H1 (cell line): ENCODE data around the gene GREB1. TPM values are rescaled to one million over a fixed set of nuclear protein-coding genes. Genes with fewer than 3 reads are reported as not detected.

Source experiments
- CTCF ChIA-PET: fragments of 300-600 bp; sonication (Branson Sonifier 250); formaldehyde crosslinking; loops from one replicate; lab custom pipeline; 2021; ENCODE audit not compliant: partially characterized antibody; lab: Charles Lee
- POLR2A ChIA-PET: fragments of 300-600 bp; sonication (Branson Sonifier 250); formaldehyde crosslinking; loops from one replicate; lab custom pipeline; 2021; ENCODE audit warnings: inconsistent platforms; ENCODE audit not compliant: partially characterized antibody; lab: Charles Lee
- DNase-seq, 2 experiments: peaks; one replicate each; pipeline versions ENCODE4 v3.0.0 to v3.0.0-alpha.2; 2010 to 2022; ENCODE audit warnings: low spot score in 2 of 2, low read depth in 1 of 2, mixed read lengths in 1 of 2
- FAIRE-seq: peaks from 2 replicates; lab custom pipeline; 2011; peaks lifted over from hg19 to GRCh38; lab: Jason Lieb, UNC
- H2AFZ ChIP-seq: 2 replicates; pipeline ENCODE4 v1.8.1; 2012; ENCODE audit warnings: low read length, inconsistent platforms
- H2AK5ac ChIP-seq: 2 replicates; pipeline ENCODE4 v1.6.1; 2013; ENCODE audit warnings: low read depth, low read length
- H2BK120ac ChIP-seq: replicated peaks from 2 replicates; pipeline ENCODE3; 2013; ENCODE audit warnings: low read depth, low read length, inconsistent platforms
- H2BK12ac ChIP-seq: 2 replicates; pipeline ENCODE4 v1.6.1; 2013; ENCODE audit warnings: low read depth, low read length
- H2BK15ac ChIP-seq: 2 replicates; pipeline ENCODE4 v1.6.1; 2013; ENCODE audit warnings: low read length
- H2BK20ac ChIP-seq: 2 replicates; pipeline ENCODE4 v1.6.1; 2013; ENCODE audit warnings: low read length
- H2BK5ac ChIP-seq: 2 replicates; pipeline ENCODE4 v1.6.1; 2013; ENCODE audit warnings: low read depth, low read length
- H3K14ac ChIP-seq: 2 replicates; pipeline ENCODE4 v1.6.1; 2013; ENCODE audit warnings: inconsistent platforms; ENCODE audit not compliant: insufficient read length
- H3K18ac ChIP-seq: 2 replicates; pipeline ENCODE4 v1.6.1; 2013; ENCODE audit warnings: low read length; ENCODE audit errors: extremely low read depth
- H3K23ac ChIP-seq: 2 replicates; pipeline ENCODE4 v1.6.1; 2013; ENCODE audit warnings: inconsistent platforms; ENCODE audit not compliant: insufficient read length
- H3K23me2 ChIP-seq: 2 replicates; pipeline ENCODE4 v1.6.1; 2013; ENCODE audit warnings: low read depth, low read length
- H3K27ac ChIP-seq: 2 replicates; pipeline ENCODE4 v1.6.1; 2011; ENCODE audit warnings: low read depth, low read length, inconsistent platforms
- H3K27me3 ChIP-seq, 4 experiments: replicated peaks in 1 of 4; 1 replicate in 1 of 4; 2 replicates in 3 of 4; pipeline versions ENCODE4 v1.6.1 to v1.8.1; 2011 to 2013; ENCODE audit warnings: low read length in 3 of 4, mild to moderate bottlenecking in 3 of 4, inconsistent platforms in 2 of 4, mixed read lengths in 2 of 4, moderate library complexity in 1 of 4; ENCODE audit not compliant: control insufficient read depth in 3 of 4, insufficient read depth in 3 of 4; ENCODE audit errors: extremely low read depth in 1 of 4
- H3K36me3 ChIP-seq, 4 experiments: 2 replicates each; pipeline versions ENCODE4 v1.6.1 to v1.8.1; 2011 to 2013; ENCODE audit warnings: mild to moderate bottlenecking in 4 of 4, low read length in 3 of 4, moderate library complexity in 2 of 4, control low read depth in 1 of 4, inconsistent platforms in 1 of 4; ENCODE audit not compliant: insufficient read depth in 4 of 4, control insufficient read depth in 2 of 4
- H3K4ac ChIP-seq: replicated peaks from 2 replicates; pipeline ENCODE3; 2013; ENCODE audit warnings: low read length, low read depth, mixed read lengths, inconsistent platforms; ENCODE audit not compliant: insufficient read length
- H3K4me1 ChIP-seq, 4 experiments: replicated peaks in 1 of 4; 1 replicate in 1 of 4; 2 replicates in 3 of 4; pipeline versions ENCODE4 v1.6.1 to v1.8.1; 2011 to 2013; ENCODE audit warnings: low read length in 3 of 4, inconsistent platforms in 2 of 4, mixed read lengths in 1 of 4; ENCODE audit not compliant: insufficient read depth in 4 of 4, control insufficient read depth in 3 of 4
- H3K4me2 ChIP-seq, 2 experiments: 2 replicates each; pipeline versions ENCODE4 v1.6.1 to v1.8.1; 2011 to 2013; ENCODE audit warnings: low read depth in 2 of 2, low read length in 2 of 2, control low read depth in 1 of 2, inconsistent platforms in 1 of 2, mild to moderate bottlenecking in 1 of 2; ENCODE audit not compliant: insufficient read depth in 1 of 2
- H3K4me3 ChIP-seq, 4 experiments: fragments of 200-600, 300-600 bp in 1 of 4; sonication (generic), shearing (Covaris generic), sonication (Bioruptor Twin) in 1 of 4; 2 replicates each; pipeline versions ENCODE4 v1.5.1 to v1.8.1; 2011 to 2016; ENCODE audit warnings: low read length in 4 of 4, low read depth in 3 of 4, control low read depth in 2 of 4, inconsistent platforms in 2 of 4, mild to moderate bottlenecking in 2 of 4, mixed read lengths in 1 of 4, moderate library complexity in 1 of 4; ENCODE audit not compliant: insufficient read depth in 2 of 4; ENCODE audit errors: extremely low read depth in 1 of 4
- H3K56ac ChIP-seq: replicated peaks from 2 replicates; pipeline ENCODE3; 2013; ENCODE audit warnings: low read depth, mild to moderate bottlenecking, mixed read lengths, low read length, inconsistent platforms; ENCODE audit not compliant: insufficient read length
- H3K79me1 ChIP-seq: 2 replicates; pipeline ENCODE4 v1.6.1; 2013; ENCODE audit warnings: low read depth, low read length, control low read depth
- H3K79me2 ChIP-seq, 2 experiments: 2 replicates each; pipeline versions ENCODE4 v1.6.1 to v1.8.1; 2012 to 2013; ENCODE audit warnings: low read length in 2 of 2, mild to moderate bottlenecking in 2 of 2, inconsistent platforms in 1 of 2; ENCODE audit not compliant: insufficient read depth in 2 of 2, control insufficient read depth in 1 of 2
- H3K9ac ChIP-seq, 4 experiments: replicated peaks in 1 of 4; 1 replicate in 1 of 4; 2 replicates in 3 of 4; pipeline versions ENCODE4 v1.6.1 to v1.8.1; 2011 to 2013; ENCODE audit warnings: low read depth in 3 of 4, low read length in 3 of 4, control low read depth in 2 of 4, mild to moderate bottlenecking in 2 of 4, moderate library complexity in 2 of 4, inconsistent platforms in 1 of 4; ENCODE audit errors: extremely low read depth in 1 of 4
- H3K9me3 ChIP-seq, 2 experiments: 2 replicates each; pipeline versions ENCODE4 v1.6.1 to v1.8.1; 2012 to 2013; ENCODE audit warnings: mild to moderate bottlenecking in 2 of 2, moderate library complexity in 2 of 2, control low read depth in 1 of 2, inconsistent platforms in 1 of 2, low read depth in 1 of 2, low read length in 1 of 2, mixed read lengths in 1 of 2; ENCODE audit not compliant: insufficient read depth in 2 of 2
- H4K20me1 ChIP-seq, 2 experiments: replicated peaks in 1 of 2; 2 replicates each; pipeline versions ENCODE3 to v1.8.1; 2011 to 2013; ENCODE audit warnings: inconsistent platforms in 2 of 2, low read length in 2 of 2, mild to moderate bottlenecking in 1 of 2; ENCODE audit not compliant: insufficient read depth in 2 of 2, control insufficient read depth in 1 of 2
- H4K5ac ChIP-seq: 2 replicates; pipeline ENCODE4 v1.6.1; 2013; ENCODE audit warnings: low read length, low read depth, mixed read lengths, inconsistent platforms; ENCODE audit not compliant: insufficient read length
- H4K8ac ChIP-seq: 2 replicates; pipeline ENCODE4 v1.8.0; 2013; ENCODE audit warnings: mild to moderate bottlenecking, moderate library complexity, low read length, inconsistent platforms; ENCODE audit not compliant: insufficient read depth; ENCODE audit errors: extremely low read depth
- H4K91ac ChIP-seq: replicated peaks from 2 replicates; pipeline ENCODE3; 2013; ENCODE audit warnings: low read length, mixed read lengths, inconsistent platforms; ENCODE audit not compliant: insufficient read length
- CHD2 ChIP-seq: IDR thresholded peaks from 2 replicates; pipeline ENCODE4 v1.6.1; 2012; ENCODE audit warnings: low read length, improper control_type of control experiment
- CREB1 ChIP-seq: IDR thresholded peaks from 2 replicates; pipeline ENCODE4 v1.6.1; 2012; ENCODE audit warnings: inconsistent platforms
- MAFK ChIP-seq: IDR thresholded peaks from 2 replicates; pipeline ENCODE4 v1.6.1; 2012; ENCODE audit warnings: low read depth, mild to moderate bottlenecking, improper control_type of control experiment, low read length
- SAP30 ChIP-seq: fragments of 300-600 bp; sonication (generic); IDR thresholded peaks from 2 replicates; pipeline ENCODE4 v1.7.1; 2012; ENCODE audit warnings: low read length, moderate library complexity, mild to moderate bottlenecking, inconsistent platforms; ENCODE audit not compliant: insufficient read depth, insufficient replicate concordance
- WGBS, 2 experiments: shearing (Covaris generic) in 1 of 2; methylation state at CpG; one replicate each; pipeline versions ENCODE4 v1.1.6 to v1.1.7; 2013 to 2015; ENCODE audit warnings: low lambda C conversion rate in 2 of 2, mixed read lengths in 2 of 2, inconsistent platforms in 1 of 2, low coverage in 1 of 2, missing lambda C conversion rate in 1 of 2; ENCODE audit not compliant: insufficient replicate concordance in 2 of 2, insufficient coverage in 1 of 2, insufficient read length in 1 of 2; ENCODE audit errors: extremely low coverage in 1 of 2, missing lambda C conversion rate in 1 of 2; 5-methylcytosine and 5-hydroxymethylcytosine counted together
- polyA plus RNA-seq, 7 experiments: library from polyadenylated mRNA; depleted of rRNA in 3 of 7; stranded (reverse) in 5 of 7; unstranded in 2 of 7; fragments of >200 nt in 5 of 7; fragments of 200-250 nt in 2 of 7; gene quantifications; 1 replicate in 5 of 7; 2 replicates in 1 of 7; 4 replicates in 1 of 7; pipeline versions ENCODE4 v1.2.1 to v1.2.3, GENCODE V29; 2011 to 2013; ENCODE audit warnings: missing spikeins in 2 of 7, mixed read lengths in 2 of 7
- total RNA-seq: library from RNA; stranded (reverse); fragmentation: NEBNext Ultra II Directional; extraction: Animal tissue kit (Norgen Biotek cat#: 25700); gene quantifications from 2 replicates; pipeline ENCODE4 v1.2.1, GENCODE V29; 2021

Gene GREB1
- total and polyA plus RNA-seq, 2 of the 8 experiments (the other 6 are each of a cell fraction or from before 2014, with no cell fraction given) = 7.9 to 43.4 TPM

- Histone ChIP-seq H3K23me2 (no peaks in the 10 kb centered on the region), H3K4me3 (no peak overlapping the region), H3K79me1 (no peaks in the 10 kb centered on the region; the same call in 1 of the 2 replicates), H3K9ac (no peak overlapping the region), H3K4ac (no peak overlapping the region), H4K91ac (no peak overlapping the region), H2BK120ac (no peak overlapping the region), H3K56ac (no peak overlapping the region), H3K27ac (no peak overlapping the region), H4K8ac (no peak overlapping the region), H3K36me3 (peaks cover 0 to 7% (median 4%) of the 10 kb centered on the region in 4 experiments; a peak in 3 of 8 replicates), H2BK5ac (no peak overlapping the region), H2BK15ac (no peak overlapping the region), H3K4me2 (no peak overlapping the region), H2AFZ (no peak overlapping the region), H4K20me1 (peaks cover 0 to 4% of the 10 kb centered on the region in 2 experiments), H3K79me2 (no peaks in the 10 kb centered on the region), H2BK20ac (no peak overlapping the region), H3K4me1 (no peaks in the 10 kb centered on the region), H3K18ac (no peak overlapping the region), H3K27me3 (no peaks in the 10 kb centered on the region), H3K23ac (no peak overlapping the region), H3K9me3 (no peaks in the 10 kb centered on the region), H2AK5ac (no peak overlapping the region), H2BK12ac (no peak overlapping the region), H3K14ac (no peak overlapping the region), H4K5ac (no peak overlapping the region)
- CTCF ChIA-PET = interaction anchor here (3.9 kb wide), 1 partner anchor 28 kb away, joined by 18 read pairs; no protein-coding TSS in a partner anchor
- TF ChIP-seq SAP30 (no peak), MAFK (no peak), CHD2 (no peak), CREB1 (no peak)
- FAIRE-seq = no peak
- DNase-seq = no peak
- WGBS, 2 experiments = 81% methylated on average over 4 of the region's 5 CpGs; no CpG with 5 or more reads in 1 of the 2 experiments
- POLR2A ChIA-PET = interaction anchor here (0.6 kb wide), 1 partner anchor 272 kb away, joined by 3 read pairs; no protein-coding TSS in a partner anchor
Measured at GRCh38 chr2:11611251-11611650, 77.4 kb downstream of the GREB1 start.
